Smooth muscle cell (in vitro differentiated cells): ENCODE measurements around the gene SUMO4. TPM values are rescaled to one million over a fixed set of nuclear protein-coding genes. Genes with fewer than 3 reads are reported as not detected.

Source experiments
- DNase-seq: peaks from one replicate; lab custom pipeline; 2025; ENCODE audit not compliant: unreplicated experiment; lab: John Stamatoyannopoulos, UW
- H2AFZ ChIP-seq: fragments of 200-600 bp; sonication (generic); 2 replicates; pipeline ENCODE4 v1.6.0; 2016; ENCODE audit warnings: antibody characterized with exemption, low read depth, mild to moderate bottlenecking
- H3F3A ChIP-seq: fragments of 200-600 bp; sonication (generic); 2 replicates; pipeline ENCODE4 v1.6.0; 2017; ENCODE audit warnings: antibody characterized with exemption, low read depth
- H3K27ac ChIP-seq: fragments of 200-600 bp; sonication (generic); 2 replicates; pipeline ENCODE4 v1.5.1; 2016; ENCODE audit warnings: low read depth, mild to moderate bottlenecking
- H3K27me3 ChIP-seq: fragments of 200-600 bp; sonication (generic); 2 replicates; pipeline ENCODE4 v1.6.1; 2016; ENCODE audit warnings: low read depth, mild to moderate bottlenecking
- H3K36me3 ChIP-seq: fragments of 200-600 bp; sonication (generic); 2 replicates; pipeline ENCODE4 v1.5.1; 2016; ENCODE audit warnings: low read depth
- H3K4me1 ChIP-seq: fragments of 200-600 bp; sonication (generic); 2 replicates; pipeline ENCODE4 v1.5.1; 2016; ENCODE audit warnings: low read depth
- H3K4me2 ChIP-seq: fragments of 200-600 bp; sonication (generic); 2 replicates; pipeline ENCODE4 v1.6.0; 2016; ENCODE audit warnings: mild to moderate bottlenecking
- H3K4me3 ChIP-seq: fragments of 200-600 bp; sonication (generic); 2 replicates; pipeline ENCODE4 v1.5.1; 2016; ENCODE audit warnings: mild to moderate bottlenecking
- H3K79me2 ChIP-seq: fragments of 200-600 bp; sonication (generic); 2 replicates; pipeline ENCODE4 v1.6.0; 2016; ENCODE audit warnings: low read depth, mild to moderate bottlenecking
- H3K9ac ChIP-seq: fragments of 200-600 bp; sonication (generic); 2 replicates; pipeline ENCODE4 v1.6.0; 2016; ENCODE audit warnings: low read depth
- H3K9me3 ChIP-seq: fragments of 200-600 bp; sonication (generic); replicated peaks from 2 replicates; pipeline ENCODE4 v1.5.1; 2016; ENCODE audit warnings: low read depth
- H4K20me1 ChIP-seq: fragments of 200-600 bp; sonication (generic); 2 replicates; pipeline ENCODE4 v1.6.0; 2016; ENCODE audit warnings: low read depth
- WGBS: methylation state at CpG from one replicate; pipeline ENCODE4 v1.1.7; 2016; ENCODE audit warnings: low lambda C conversion rate; 5-methylcytosine and 5-hydroxymethylcytosine counted together
- polyA plus RNA-seq: library from polyadenylated mRNA; unstranded; fragments of >200 nt; fragmentation: Nextera tagmentation; extraction: Ambion mirVana; gene quantifications from 2 replicates; pipeline ENCODE4 v1.2.1, GENCODE V29; 2016
- total RNA-seq: library from RNA; depleted of rRNA; stranded (reverse); fragments of >200 nt; gene quantifications from 2 replicates; pipeline ENCODE4 v1.2.3, GENCODE V29; 2014
- TF ChIP-seq, protein P1 (sequence below): fragments of 200-600 bp; sonication (generic); IDR thresholded peaks from 2 replicates; pipeline ENCODE4 v1.5.1; 2017; ENCODE audit warnings: borderline replicate concordance, mild to moderate bottlenecking, antibody characterized with exemption; ENCODE audit not compliant: insufficient read depth, poor library complexity, severe bottlenecking

SUMO4 gene
- total and polyA plus RNA-seq, 2 experiments from 2014 or later: 0.15 to 1.4 TPM

DNA sequence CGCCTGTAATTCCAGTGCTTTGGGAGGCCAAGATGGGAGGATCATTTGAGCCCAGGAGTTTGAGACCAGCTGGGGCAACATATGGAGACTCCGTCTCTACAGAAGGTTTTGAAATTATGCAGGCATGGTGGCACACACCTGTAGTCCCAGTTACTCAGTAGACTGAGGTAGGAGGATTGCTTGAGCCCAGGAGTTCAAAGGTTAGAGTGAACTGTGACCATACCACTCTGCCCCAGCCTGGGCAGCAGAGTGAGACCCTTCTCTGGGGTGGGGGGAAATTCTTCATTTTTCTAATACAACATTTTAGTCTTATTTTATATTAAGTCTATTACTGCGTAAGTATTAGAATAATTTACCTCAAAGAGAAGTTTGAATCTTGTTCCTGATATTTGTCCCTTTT lies 20.1 kb upstream of the SUMO4 start:
- H3K4me3 ChIP-seq: no peak overlapping the region
- H3K79me2 ChIP-seq: peaks cover 64% of the 10 kb centered on the region

DNA sequence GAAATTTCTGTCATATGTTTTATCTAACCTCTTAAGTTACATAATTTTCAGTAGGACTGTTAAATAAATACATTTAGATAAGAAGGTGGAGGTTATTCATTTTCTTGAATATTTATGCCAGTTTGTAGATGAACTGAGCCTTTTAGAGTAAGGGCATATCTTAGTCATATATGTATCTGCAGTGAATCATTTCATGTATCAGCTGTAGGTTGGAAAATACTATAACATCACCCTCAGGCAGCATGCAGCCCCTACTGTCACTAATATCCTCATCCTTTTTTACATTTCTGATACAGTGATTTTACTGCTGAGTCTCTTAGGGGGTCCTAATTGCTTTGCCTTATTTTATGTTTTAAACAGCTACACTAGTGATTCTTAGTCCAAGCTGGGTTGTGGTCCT lies 19.5 kb upstream of the SUMO4 start:
- Histone ChIP-seq H3K27me3 (no peaks in the 10 kb centered on the region), H3K4me2 (no peak overlapping the region), H3K4me3 (no peak overlapping the region), H3K79me2 (peaks cover 64% of the 10 kb centered on the region), H3K4me1 (no peaks in the 10 kb centered on the region), H3F3A (no peaks in the 10 kb centered on the region), H3K9ac (no peak overlapping the region), H3K36me3 (peaks cover 20% of the 10 kb centered on the region), H3K9me3 (no peaks in the 10 kb centered on the region), H4K20me1 (peaks cover 63% of the 10 kb centered on the region), H3K27ac (no peak overlapping the region), H2AFZ (no peak overlapping the region)
- DNase-seq: no peak
- TF ChIP-seq, protein P1, sequence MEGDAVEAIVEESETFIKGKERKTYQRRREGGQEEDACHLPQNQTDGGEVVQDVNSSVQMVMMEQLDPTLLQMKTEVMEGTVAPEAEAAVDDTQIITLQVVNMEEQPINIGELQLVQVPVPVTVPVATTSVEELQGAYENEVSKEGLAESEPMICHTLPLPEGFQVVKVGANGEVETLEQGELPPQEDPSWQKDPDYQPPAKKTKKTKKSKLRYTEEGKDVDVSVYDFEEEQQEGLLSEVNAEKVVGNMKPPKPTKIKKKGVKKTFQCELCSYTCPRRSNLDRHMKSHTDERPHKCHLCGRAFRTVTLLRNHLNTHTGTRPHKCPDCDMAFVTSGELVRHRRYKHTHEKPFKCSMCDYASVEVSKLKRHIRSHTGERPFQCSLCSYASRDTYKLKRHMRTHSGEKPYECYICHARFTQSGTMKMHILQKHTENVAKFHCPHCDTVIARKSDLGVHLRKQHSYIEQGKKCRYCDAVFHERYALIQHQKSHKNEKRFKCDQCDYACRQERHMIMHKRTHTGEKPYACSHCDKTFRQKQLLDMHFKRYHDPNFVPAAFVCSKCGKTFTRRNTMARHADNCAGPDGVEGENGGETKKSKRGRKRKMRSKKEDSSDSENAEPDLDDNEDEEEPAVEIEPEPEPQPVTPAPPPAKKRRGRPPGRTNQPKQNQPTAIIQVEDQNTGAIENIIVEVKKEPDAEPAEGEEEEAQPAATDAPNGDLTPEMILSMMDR: no peak

More for the DNA sequence above, 20.1 kb upstream of the SUMO4 start:
- Histone ChIP-seq H3K27ac (no peak overlapping the region), H3K4me2 (no peak overlapping the region), H3K9me3 (no peaks in the 10 kb centered on the region), H3K4me1 (no peaks in the 10 kb centered on the region), H3F3A (no peaks in the 10 kb centered on the region), H2AFZ (no peak overlapping the region), H4K20me1 (peaks cover 68% of the 10 kb centered on the region), H3K9ac (no peak overlapping the region), H3K36me3 (peaks cover 20% of the 10 kb centered on the region), H3K27me3 (no peaks in the 10 kb centered on the region)
- TF ChIP-seq, protein P1: no peak
- 97% methylated on average over 3 of the region's 3 CpGs for WGBS
- DNase-seq: no peak

DNA sequence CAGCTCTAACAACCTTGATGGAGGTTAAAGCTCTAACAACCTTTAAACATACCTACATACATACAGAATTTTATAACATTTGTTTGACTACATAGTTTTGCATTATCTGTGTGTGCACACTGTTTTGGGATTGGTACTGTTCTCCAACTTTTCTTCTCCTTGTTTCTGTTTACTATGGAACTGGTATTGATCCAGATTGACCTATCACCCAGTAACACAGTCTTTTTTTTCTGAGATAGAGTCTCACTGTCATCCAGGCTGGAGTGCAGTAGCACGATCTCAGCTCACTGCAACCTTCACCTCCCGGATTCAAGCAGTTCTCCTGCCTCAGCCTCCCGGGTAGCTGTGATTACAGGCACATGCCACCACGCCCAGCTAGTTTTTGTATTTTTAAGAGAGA lies 16.7 kb upstream of the SUMO4 start:
- peaks cover 10% of the 10 kb centered on the region for H3K36me3 ChIP-seq
- no peak overlapping the region for H3K27ac ChIP-seq
- 87% methylated on average over 4 of the region's 4 CpGs for WGBS
- H3K4me3 ChIP-seq: no peak overlapping the region
- H3K4me2 ChIP-seq: no peak overlapping the region
- H3K79me2 ChIP-seq: peaks cover 71% of the 10 kb centered on the region
- no peaks in the 10 kb centered on the region for H3K27me3 ChIP-seq
- no peak overlapping the region for H3K9ac ChIP-seq
- no peak for DNase-seq
- peaks cover 65% of the 10 kb centered on the region for H4K20me1 ChIP-seq
- H3F3A ChIP-seq: no peaks in the 10 kb centered on the region
- H3K9me3 ChIP-seq: no peaks in the 10 kb centered on the region
- no peaks in the 10 kb centered on the region for H3K4me1 ChIP-seq
- TF ChIP-seq, protein P1: no peak
- H2AFZ ChIP-seq: no peak overlapping the region

DNA sequence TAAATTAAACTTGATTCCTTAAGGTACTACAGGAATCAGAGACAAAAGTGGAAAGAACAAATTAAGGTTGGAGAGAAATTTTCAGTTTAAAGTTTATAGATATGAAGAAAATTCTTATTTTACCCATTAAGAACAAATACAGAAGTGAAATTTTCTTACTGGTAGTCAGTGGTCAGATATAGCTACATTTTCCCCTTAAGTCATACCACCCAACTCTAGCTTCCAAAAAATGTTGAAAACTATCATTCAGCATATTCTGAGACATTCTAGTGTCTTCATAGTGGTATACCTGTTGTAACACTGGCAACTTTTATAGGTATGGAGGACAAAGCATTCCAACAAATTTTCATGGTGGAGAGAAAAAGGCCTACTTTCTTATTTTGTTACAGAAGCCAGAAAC lies 15.6 kb upstream of the SUMO4 start:
- Histone ChIP-seq H3K79me2 (peaks cover 71% of the 10 kb centered on the region), H3F3A (no peaks in the 10 kb centered on the region), H3K9ac (no peak overlapping the region), H3K4me1 (no peaks in the 10 kb centered on the region), H4K20me1 (peaks cover 70% of the 10 kb centered on the region), H3K27ac (no peak overlapping the region), H3K4me3 (no peak overlapping the region), H3K27me3 (no peaks in the 10 kb centered on the region), H2AFZ (no peak overlapping the region), H3K36me3 (peaks cover 2% of the 10 kb centered on the region), H3K9me3 (no peaks in the 10 kb centered on the region), H3K4me2 (no peak overlapping the region)
- TF ChIP-seq, protein P1: no peak
- DNase-seq: no peak
